ENCODE data around the gene SPRR2D.

DNA sequence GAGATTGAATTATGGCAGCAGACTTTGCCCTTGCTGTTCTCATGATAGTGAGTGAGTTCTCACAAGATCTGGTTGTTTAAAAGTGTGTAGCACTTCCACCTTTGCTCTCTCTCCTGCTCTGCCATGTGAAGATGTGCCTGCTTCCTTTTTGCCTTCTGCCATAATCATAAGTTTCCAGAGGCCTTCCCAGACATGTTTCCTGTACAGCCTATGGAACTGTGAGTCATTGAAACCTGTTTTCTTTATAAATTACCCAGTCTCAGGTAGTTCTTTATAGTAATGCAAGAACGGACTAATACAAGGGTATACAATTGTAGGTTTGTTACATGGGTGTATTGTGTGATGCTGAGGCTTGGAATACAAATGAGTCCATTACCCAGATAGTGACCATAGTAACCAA lies 5.7 kb downstream of the SPRR2D start:
- TF ChIP-seq, protein P1, sequence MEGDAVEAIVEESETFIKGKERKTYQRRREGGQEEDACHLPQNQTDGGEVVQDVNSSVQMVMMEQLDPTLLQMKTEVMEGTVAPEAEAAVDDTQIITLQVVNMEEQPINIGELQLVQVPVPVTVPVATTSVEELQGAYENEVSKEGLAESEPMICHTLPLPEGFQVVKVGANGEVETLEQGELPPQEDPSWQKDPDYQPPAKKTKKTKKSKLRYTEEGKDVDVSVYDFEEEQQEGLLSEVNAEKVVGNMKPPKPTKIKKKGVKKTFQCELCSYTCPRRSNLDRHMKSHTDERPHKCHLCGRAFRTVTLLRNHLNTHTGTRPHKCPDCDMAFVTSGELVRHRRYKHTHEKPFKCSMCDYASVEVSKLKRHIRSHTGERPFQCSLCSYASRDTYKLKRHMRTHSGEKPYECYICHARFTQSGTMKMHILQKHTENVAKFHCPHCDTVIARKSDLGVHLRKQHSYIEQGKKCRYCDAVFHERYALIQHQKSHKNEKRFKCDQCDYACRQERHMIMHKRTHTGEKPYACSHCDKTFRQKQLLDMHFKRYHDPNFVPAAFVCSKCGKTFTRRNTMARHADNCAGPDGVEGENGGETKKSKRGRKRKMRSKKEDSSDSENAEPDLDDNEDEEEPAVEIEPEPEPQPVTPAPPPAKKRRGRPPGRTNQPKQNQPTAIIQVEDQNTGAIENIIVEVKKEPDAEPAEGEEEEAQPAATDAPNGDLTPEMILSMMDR (IDR thresholded peaks at IDR 0.05): no peak
- TF ChIP-seq POLR2A (IDR thresholded peaks at IDR 0.05): no peak

All from heart left ventricle (tissue), 13 donors.